HG02852 (cell line): Measurements from ENCODE around the gene NUMB.

ENCODE experiments used
- ATAC-seq: cut with Tn5 transposase; IDR thresholded peaks from one replicate; pipeline ENCODE4 v1.9.1; 2021; ENCODE audit warnings: mild to moderate bottlenecking, moderate library complexity; ENCODE audit not compliant: unreplicated experiment

Gene NUMB

GRCh38 chr14:73465823-73466532 lies 7.6 kb upstream of the NUMB start:
- ATAC-seq, result no peak

- no peak for ATAC-seq
Measured at GRCh38 chr14:73463411-73463810, 5.1 kb upstream of the NUMB start.

GRCh38 chr14:73462815-73463214 lies 4.5 kb upstream of the NUMB start:
- ATAC-seq, result no peak

GRCh38 chr14:73462048-73462715 lies 3.8 kb upstream of the NUMB start:
- ATAC-seq, result no peak

GRCh38 chr14:73461478-73462047 lies 3.2 kb upstream of the NUMB start:
- ATAC-seq, result no peak

- no peak for ATAC-seq
Measured at GRCh38 chr14:73460691-73461127, 2.4 kb upstream of the NUMB start.

GRCh38 chr14:73459959-73460358 lies 1.6 kb upstream of the NUMB start:
- ATAC-seq, result no peak

- ATAC-seq, result no peak
Measured at GRCh38 chr14:73457924-73458182, 493 bp downstream of the NUMB start.

GRCh38 chr14:73457041-73457923 lies 1.1 kb downstream of the NUMB start:
- no peak for ATAC-seq

GRCh38 chr14:73455294-73455693 lies 3.1 kb downstream of the NUMB start:
- ATAC-seq, result no peak

- ATAC-seq, result no peak
Measured at GRCh38 chr14:73452341-73453186, 5.8 kb downstream of the NUMB start.

GRCh38 chr14:73443758-73444157 lies 14.6 kb downstream of the NUMB start:
- ATAC-seq, result no peak

- ATAC-seq, result no peak
Measured at GRCh38 chr14:73441286-73441685, 17.1 kb downstream of the NUMB start.

GRCh38 chr14:73438993-73439392 lies 19.4 kb downstream of the NUMB start:
- ATAC-seq, result no peak

GRCh38 chr14:73437206-73437605 lies 21.1 kb downstream of the NUMB start:
- ATAC-seq, result no peak

GRCh38 chr14:73432124-73432523 lies 26.2 kb downstream of the NUMB start:
- no peak for ATAC-seq

GRCh38 chr14:73428353-73428824 lies 30.0 kb downstream of the NUMB start:
- ATAC-seq, result no peak

GRCh38 chr14:73427516-73428264 lies 30.7 kb downstream of the NUMB start:
- no peak for ATAC-seq

- no peak for ATAC-seq
Measured at GRCh38 chr14:73426877-73427276, 31.5 kb downstream of the NUMB start.

GRCh38 chr14:73424453-73424852 lies 33.9 kb downstream of the NUMB start:
- no peak for ATAC-seq
